Jurkat, Clone E6-1 (cell line): ENCODE data around the gene DNAJB4. TPM values are rescaled to one million over a fixed set of nuclear protein-coding genes. Genes with fewer than 3 reads are reported as not detected.
A peak's percentile ranks its signal among the peaks of the same experiment; 100 is the strongest.
"Not testable (repeated sequence)": the region's sequence is repeated elsewhere in the genome, so short reads cannot be mapped to it uniquely, and the experiment has no call there.

Source experiments
- DNase-seq: peaks from one replicate; pipeline ENCODE4 v3.0.0-alpha.2; 2011; ENCODE audit warnings: low read depth, low spot score
- H3K4me3 ChIP-seq: 2 replicates; pipeline ENCODE4 v1.5.1; 2011; ENCODE audit warnings: mild to moderate bottlenecking, low read length, control low read depth, moderate library complexity
- polyA plus RNA-seq: library from polyadenylated mRNA; unstranded; fragments of >200 nt; gene quantifications from one replicate; pipeline ENCODE4 v1.2.1, GENCODE V29; 2012; ENCODE audit warnings: missing spikeins; ENCODE audit not compliant: insufficient read length, insufficient read depth

Gene DNAJB4
- 9.9 TPM for polyA plus RNA-seq

DNA sequence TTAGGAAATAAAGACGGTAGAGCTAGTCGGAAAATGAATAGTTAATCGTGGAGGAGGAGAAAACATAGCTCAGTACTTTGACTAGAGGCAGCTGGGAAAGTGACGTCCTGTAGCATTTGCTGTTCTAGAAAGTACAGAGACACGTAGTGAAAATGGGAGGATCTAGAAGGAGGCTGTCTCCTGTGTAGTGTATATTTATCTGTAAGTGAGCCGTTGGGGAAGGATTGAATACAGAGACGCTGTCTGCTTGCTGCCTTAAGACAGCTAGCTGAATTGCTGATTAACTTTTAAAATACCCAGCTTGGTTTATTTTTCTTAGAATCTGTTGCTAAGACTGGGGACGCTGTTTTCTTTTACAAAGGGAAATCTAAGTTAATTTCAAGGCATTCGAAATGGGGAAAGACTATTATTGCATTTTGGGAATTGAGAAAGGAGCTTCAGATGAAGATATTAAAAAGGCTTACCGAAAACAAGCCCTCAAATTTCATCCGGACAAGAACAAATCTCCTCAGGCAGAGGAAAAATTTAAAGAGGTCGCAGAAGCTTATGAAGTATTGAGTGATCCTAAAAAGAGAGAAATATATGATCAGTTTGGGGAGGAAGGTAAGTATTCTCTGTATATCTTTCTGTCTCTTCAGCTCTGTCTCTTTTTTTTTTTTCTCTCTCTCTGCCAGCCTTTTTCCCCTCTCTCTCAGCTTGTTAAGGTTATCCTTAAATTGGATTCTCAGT lies at the start of gene DNAJB4:
Gene DNAJB4, plus strand, starts transcription at position 221 of the 729 bp plus-strand sequence. Its CDS starts 172 bp downstream, at position 393.
- H3K4me3 ChIP-seq, result peak within 1 kb of the TSS; percentile 66
- DNase-seq, result peak; percentile 97

DNA sequence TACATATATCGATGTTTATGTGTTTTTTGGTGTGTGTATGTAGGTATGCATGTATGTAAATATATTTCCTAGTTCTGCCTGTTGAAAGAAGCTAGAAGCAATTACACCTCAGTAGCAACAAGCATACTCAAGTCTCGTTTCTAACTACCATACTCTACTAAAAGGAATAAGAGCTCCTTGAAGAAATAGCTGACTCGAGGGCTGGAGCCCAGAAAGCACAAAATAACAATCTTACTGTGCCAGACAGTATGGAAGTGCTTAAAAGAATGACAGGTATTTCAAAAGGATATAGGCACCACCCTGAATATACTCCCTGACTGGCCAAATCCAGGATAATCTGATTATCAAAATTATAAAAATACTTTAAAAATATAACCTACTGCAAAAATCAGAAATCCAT lies 49.0 kb upstream of the DNAJB4 start:
- DNase-seq, result no peak

DNA sequence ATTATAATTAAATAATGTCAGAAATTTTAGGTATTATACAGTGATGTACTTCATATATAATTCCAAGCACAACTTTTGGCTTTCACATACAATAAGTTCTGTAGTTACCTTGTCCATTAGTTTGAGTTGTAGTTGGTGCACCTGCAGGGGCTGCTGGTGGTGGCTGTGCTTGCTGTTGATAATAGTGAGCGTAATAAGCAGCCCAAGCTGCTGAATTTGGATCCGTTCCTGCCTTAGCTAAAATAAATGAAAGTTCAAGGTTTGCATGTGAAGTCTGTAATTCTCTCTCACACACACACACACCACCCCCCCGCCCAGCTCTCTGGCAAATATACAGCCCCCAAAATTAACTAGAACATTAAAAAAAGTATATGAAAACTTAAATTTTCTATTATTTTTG lies 48.3 kb upstream of the DNAJB4 start:
- no peak overlapping the region for H3K4me3 ChIP-seq
- no peak for DNase-seq

More for the DNA sequence above, 49.0 kb upstream of the DNAJB4 start:
- no peak overlapping the region for H3K4me3 ChIP-seq

DNA sequence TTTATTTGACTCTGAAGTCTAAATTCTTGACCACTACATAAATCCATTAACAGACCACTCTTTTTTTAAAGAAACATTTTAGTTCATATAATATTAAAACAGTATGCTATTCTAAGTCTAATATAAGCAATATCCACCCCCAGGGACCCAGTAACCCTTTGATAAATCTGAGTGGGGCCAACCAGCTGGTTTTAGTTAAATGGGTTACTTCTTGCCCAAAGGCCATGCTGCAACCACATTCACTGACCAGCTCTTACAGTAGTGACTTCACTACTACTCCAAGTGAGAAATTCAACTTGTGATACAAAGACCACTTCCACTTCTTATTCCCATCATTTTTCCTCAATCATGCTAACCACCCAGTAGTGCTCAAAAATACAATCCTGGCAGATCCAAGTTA lies 46.3 kb upstream of the DNAJB4 start:
- H3K4me3 ChIP-seq, result no peak overlapping the region
- DNase-seq, result no peak

DNA sequence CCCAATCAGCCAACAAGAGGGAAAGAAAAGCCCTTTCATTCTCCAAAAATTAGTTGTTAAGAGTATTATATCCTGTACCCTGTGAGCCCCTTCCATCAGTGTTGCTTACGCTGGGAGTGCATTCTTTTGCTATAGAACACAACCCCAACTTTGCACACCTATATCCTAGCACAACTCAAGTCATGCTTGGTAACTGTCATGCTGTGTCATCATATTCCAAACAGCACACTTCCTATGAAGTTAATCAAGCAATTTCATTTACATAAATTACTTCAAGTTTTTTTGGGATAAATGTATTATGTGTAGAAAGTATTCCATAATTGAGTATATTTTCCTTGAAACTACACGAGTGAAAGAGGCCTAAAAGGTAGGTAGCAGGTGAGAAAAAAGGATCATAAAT lies 45.9 kb upstream of the DNAJB4 start:
- H3K4me3 ChIP-seq, result no peak overlapping the region
- no peak for DNase-seq

DNA sequence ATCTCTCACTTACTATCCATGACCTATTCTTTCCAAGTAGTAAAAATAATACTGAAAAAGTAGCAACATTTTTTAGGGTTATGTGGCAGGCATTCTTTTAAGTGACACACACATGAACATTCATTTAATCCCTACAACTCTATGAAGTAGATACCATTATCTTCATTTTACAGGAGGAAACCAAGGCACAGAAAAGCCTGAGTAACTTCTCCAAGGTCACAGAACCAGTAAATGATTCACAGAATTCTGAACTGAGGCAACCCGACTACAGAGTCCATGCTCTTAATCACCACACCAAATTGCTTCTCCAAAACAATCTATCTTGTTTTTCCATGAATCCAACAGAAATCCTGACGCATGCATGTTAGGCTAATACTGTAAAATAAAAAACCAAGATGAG lies 43.3 kb upstream of the DNAJB4 start:
- H3K4me3 ChIP-seq, result no peak overlapping the region
- no peak for DNase-seq

DNA sequence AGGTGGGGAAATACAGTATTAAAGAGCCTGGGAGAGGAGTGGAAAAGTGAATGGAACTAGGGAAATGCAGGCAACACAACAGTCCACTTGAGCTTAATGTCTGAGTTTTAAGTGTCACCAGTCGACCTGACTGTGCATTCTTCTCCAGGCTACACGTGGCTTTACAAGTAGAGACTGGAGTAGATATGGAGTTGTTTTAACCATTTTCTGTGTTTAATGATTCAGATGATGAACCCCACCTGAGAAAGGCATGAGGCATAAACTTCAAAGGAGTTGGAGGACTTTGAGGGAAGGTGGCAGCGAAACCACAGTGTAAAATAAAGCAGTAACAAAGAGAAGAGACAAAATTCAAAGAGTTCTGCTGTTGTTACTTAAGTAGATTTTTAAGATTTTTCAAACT lies 38.4 kb upstream of the DNAJB4 start:
- DNase-seq, result peak; percentile 67
- H3K4me3 ChIP-seq, result no peak overlapping the region

DNA sequence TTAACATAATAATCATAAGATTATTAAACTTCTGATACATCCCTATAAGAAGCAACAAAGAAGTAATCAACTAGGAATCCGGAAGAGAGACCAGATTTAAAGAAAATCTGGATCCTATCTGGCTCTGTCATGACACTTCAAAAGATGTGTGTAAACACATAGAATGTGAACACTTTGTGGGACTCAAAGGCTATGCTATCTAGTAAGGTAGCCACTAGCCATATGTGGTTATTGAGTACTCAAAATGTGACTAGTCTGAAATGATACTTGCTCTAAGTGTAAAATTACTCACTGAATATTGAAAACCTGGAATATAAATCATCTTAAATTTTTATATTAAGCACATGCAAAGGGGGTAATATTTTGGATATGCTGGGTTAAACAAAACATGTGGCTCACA lies 34.5 kb upstream of the DNAJB4 start:
- H3K4me3 ChIP-seq, result no peak overlapping the region
- no peak for DNase-seq

DNA sequence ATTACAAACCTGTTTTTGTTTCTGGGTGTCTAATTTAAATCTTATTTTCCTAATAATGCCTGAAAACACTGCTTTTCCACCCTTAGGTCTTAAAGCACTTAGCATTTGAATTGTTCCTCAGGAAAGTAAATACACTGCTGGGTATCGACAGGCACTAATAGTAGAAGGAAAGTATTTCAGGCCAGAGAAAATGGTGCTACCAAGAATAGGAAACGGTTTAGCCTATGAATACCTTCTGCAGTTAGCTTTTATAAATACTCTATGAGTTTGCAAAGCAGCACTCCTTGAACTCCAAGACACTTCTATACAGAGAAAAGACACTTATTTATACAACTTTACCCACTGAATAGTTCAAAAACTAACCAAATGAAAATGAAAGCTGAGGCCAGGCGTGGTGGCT lies 32.7 kb upstream of the DNAJB4 start:
- DNase-seq, result no peak

DNA sequence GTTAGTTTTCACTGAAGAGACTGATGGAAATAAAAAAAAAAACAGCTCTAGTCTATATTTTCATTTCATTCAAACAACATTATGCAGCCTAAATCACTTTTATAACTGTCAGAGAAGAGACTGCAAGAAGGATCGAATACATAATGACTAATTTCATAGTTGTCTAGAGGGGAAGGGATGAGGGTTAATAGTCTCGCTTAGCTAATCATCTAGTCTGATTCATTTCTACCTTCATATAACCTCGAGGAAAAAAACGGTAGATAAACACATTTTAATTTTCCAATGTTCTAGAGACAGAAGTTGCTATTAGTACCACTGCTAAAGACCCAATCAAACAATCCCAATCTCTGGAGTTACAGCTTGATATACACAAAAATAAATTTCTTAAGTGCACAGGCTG lies 29.4 kb upstream of the DNAJB4 start:
- DNase-seq, result no peak

More for the DNA sequence above, 32.7 kb upstream of the DNAJB4 start:
- no peak overlapping the region for H3K4me3 ChIP-seq

DNA sequence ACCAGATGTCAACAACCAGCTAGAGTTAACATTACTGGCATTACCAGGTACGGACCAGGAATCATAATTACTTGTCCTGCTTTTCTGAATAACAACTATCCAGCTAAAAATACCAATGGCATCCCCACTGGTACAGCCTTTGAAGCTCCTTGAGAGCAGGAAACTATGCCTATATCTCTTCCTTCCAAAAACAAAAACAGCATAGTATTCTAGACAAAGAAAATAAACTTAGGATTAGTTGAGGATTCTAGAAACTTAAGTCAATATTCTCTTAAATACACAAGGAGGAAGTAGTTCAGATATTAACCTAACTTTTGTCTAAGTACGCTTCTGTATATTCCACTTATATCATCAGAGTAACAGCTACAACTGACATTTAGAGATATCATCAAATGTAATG lies 28.8 kb upstream of the DNAJB4 start:
- H3K4me3 ChIP-seq, result no peak overlapping the region

More for the DNA sequence above, 29.4 kb upstream of the DNAJB4 start:
- H3K4me3 ChIP-seq, result no peak overlapping the region

DNA sequence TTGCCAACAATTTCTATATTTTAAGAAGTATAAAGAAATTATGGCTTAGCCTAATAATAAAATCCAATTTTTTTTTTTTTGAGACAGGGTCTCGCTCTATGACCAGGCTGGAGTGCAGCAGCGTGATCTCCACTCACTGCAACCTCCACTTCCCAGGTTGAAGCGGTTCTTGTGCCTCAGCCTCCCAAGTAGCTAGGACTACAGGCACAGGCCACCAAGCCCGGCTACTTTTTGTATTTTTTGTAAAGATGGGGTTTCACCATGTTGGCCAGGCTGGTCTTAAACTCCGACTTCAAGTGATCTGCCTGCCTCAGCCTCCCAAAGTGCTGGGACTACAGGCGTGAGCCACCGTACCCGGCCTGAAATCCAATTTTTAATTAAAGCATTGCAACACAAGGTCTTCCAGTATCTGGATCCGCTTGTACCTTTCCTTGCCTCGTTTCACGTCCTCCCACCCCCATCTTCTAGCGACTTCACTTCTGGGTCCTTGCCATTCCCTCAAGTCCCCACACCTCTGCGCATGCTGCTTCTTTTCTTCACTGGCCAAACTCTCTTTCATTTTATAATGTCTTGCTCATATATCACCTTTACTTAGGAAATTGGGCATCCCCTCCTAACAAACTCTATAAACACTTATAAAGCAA lies 28.2 kb upstream of the DNAJB4 start:
- DNase-seq, result no peak
- H3K4me3 ChIP-seq, result no peak overlapping the region; the same call in 1 of the 2 replicates

More for the DNA sequence above, 28.8 kb upstream of the DNAJB4 start:
- no peak for DNase-seq

DNA sequence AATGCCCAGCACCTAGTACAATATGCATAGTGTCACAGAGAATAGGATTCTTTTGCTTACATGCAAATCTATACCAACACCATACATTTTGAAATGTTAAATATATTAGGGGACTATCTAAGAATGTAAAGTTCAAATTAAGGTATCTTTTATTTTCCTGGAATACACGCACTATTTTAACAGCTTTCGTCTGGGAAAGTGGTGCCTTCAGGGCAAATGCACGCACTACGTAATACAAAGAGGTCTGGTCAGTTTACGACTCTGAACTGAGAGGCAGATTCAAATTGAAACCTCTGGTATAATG lies 26.8 kb upstream of the DNAJB4 start:
- no peak for DNase-seq
- peak overlapping the region; percentile 100 for H3K4me3 ChIP-seq

DNA sequence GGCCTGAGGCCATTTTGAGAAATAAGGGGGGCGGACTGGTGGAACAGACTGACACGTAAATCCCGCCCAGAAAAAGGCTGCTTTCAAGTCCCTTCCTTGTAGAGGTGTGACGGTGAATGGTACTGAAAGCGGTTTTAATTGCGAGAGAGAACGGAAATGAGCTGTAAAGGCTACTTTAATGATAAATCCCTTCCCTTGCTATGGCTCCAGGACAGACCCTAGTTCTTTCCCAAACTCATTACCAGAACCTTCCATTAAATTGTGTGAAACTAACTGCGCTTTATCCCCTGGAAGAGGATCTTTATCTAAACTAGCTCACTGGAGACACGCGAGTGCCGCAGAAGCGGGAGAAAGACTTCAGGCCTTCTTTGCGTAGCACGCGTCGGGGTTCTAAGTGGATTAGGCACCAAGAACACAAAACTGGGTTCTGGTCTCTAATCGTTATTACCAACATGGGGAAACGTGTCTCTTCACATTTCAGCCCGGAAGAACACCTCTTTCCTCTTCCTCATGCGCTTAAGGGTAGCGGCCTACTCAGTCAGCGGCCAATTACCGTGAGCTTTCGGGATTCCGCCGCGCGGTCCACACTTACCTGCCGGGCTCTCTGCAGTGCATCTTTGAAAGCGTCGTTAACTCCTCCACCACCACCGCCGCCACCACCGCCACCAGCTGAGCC lies 26.3 kb upstream of the DNAJB4 start:
- DNase-seq, result peak; percentile 91
- peak overlapping the region; percentile 100 for H3K4me3 ChIP-seq

DNA sequence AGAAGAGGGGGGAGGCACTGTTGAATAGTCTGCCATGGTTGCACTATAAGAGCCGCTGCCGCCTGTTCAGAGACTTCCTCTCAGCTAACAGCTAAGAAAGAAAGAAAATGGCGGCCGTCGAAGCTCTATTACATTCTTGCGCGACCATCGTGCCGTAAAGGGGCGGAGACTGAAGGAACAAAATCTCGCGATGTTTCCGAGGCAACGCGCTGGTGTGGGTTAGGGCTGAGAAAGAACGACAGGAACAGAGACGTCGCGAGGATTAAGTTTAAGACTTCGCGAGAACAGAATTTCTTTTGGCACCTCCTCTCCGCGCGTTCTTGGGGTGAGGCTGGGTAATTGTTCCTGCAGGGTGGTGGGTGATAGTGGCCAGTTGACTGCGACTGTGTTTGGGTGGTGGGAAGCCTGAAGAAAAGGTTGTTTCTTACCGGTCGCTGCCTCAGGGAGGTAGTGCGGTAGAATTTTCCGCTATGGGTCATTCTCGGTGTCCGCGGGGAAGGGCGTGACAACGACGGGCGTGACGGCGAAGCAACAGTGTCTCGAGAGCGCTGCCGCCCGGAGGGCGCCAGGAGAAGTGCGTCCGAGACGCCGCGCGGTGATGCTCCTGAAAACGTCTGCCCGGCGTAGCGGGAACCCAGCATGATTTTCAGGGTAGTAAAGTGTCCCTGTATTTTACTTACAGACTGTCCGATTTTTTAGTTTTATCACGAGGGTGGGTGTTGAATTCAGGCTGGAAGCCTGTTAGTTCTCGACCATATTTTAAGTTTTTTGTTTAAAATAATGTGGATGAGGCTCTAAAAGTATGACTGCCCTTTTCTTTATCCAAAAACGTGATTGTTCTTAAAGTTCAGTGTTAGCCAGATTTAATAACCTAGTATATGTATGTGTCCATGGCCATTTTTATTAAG lies 25.5 kb upstream of the DNAJB4 start, which contains the start of gene FUBP1:
Gene FUBP1, minus strand, starts transcription at position 104 of the 908 bp plus-strand sequence. Its CDS starts 68 bp downstream, at position 36.
- peak within 1 kb of the TSS; percentile 100 for H3K4me3 ChIP-seq
- peak; percentile 99 for DNase-seq

DNA sequence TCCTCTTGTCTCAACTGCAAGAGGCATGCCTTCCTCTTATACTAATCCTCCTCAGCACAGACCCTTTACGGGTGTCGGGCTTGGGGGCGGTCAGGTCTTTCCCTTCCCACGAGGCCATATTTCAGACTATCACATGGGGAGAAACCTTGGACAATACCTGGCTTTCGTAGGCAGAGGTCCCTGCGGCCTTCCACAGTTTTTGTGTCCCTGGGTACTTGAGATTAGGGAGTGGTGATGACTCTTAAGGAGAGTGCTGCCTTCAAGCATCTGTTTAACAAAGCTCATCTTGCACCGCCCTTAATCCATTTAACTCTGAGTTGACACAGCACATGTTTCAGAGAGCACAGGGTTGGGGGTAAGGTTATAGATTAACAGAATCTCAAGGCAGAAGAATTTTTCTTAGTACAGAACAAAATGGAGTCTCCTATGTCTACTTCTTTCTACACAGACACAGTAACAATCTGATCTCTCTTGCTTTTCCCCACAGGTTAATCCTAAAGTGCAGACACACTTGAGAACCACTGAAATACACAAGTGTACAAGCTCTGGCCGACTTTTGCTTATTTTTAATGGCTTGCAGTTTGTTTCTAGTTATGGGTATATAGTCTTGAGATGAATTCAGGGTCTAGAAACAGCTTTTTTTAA lies 21.3 kb upstream of the DNAJB4 start:
- H3K4me3 ChIP-seq, DNase-seq: not testable (repeated sequence)

DNA sequence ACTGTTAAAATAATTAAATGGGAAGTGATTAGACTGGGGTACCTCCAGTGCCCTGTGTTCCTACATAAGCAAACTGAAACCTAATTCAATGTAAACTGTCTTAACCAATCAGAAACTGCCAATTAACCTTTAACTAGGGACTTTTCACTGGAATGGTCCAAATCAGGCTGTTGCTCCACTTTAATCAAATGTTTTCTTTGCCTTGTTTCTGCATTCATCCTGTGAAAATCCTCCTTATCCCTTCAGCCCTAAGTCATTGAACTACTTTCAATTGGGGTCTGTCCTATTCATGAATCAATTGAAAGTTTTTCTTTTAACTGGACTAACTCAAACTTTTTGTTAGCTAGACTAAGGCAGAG lies 20.8 kb upstream of the DNAJB4 start:
- no peak overlapping the region for H3K4me3 ChIP-seq
- no peak for DNase-seq

DNA sequence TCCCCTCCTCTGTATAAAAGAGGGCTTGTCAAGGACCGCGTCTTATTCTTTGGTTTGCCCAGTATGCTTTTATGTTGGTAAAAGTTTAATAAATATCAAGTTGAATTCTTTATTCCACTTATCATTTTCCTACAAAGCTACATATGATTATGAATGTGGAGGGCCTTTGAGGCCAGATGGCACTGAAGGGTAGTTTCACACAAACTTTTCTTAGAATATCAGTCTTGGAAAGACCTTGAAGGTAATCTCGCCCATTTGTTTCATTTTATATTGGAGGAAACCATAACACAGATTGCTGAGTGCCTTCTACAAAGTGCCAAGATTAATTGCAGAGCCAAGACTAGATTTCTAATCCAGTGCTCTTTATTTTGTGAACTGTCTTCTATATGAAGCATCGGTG lies 20.1 kb upstream of the DNAJB4 start:
- DNase-seq, result no peak

DNA sequence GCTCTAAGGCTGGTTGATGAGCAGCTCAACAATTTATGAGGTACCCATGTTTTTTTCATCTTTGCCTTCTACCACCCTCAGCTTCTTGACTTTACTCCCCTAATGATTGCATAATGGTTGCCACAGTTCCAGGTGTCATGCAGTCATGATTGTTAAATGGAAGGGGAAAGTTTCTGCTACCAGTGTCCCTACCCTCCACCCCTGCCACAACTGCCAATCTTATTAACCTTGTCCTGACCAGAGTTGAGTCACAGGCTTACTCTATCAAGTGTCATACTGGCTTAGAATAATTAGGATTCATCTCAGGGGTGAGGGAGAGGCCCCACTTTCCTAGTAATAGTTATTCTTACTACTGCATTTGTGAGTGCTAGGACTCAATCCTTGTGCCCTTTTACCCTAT lies 17.9 kb upstream of the DNAJB4 start:
- no peak for DNase-seq
- no peak overlapping the region for H3K4me3 ChIP-seq

More for the DNA sequence above, 20.1 kb upstream of the DNAJB4 start:
- H3K4me3 ChIP-seq, result no peak overlapping the region
